Stomach smooth muscle (tissue), 2 donors: ENCODE results near the gene JAG1.

ENCODE experiments used
- H3K27ac ChIP-seq: one replicate; pipeline ENCODE4 v1.7.0; 2013; ENCODE audit warnings: mild to moderate bottlenecking, low read length, inconsistent platforms
- H3K27me3 ChIP-seq, 2 donors: one replicate each; pipeline ENCODE4 v1.7.0; 2013; ENCODE audit warnings: low read length in 2 of 2; ENCODE audit not compliant: insufficient read depth in 2 of 2, control insufficient read depth in 1 of 2
- H3K36me3 ChIP-seq, 2 donors: one replicate each; pipeline ENCODE4 v1.7.0; 2013; ENCODE audit warnings: low read length in 2 of 2; ENCODE audit not compliant: control insufficient read depth in 2 of 2, insufficient read depth in 2 of 2
- H3K4me1 ChIP-seq: one replicate; pipeline ENCODE4 v1.7.0; 2013; ENCODE audit warnings: low read length; ENCODE audit not compliant: control insufficient read depth, insufficient read depth
- H3K4me3 ChIP-seq, 2 donors: one replicate each; pipeline ENCODE4 v1.7.0; 2013; ENCODE audit warnings: low read length in 2 of 2
- H3K9ac ChIP-seq, 2 donors: one replicate each; pipeline ENCODE4 v1.7.0; 2013; ENCODE audit warnings: low read length in 2 of 2, mild to moderate bottlenecking in 1 of 2
- H3K9me3 ChIP-seq, 2 donors: one replicate each; pipeline ENCODE4 v1.7.0; 2013; ENCODE audit warnings: low read length in 2 of 2; ENCODE audit not compliant: control insufficient read depth in 2 of 2
- donor health status: healthy.
- donor health status: Pancreatic carcinoma.

The JAG1 gene

GRCh38 chr20:10609276-10609675 is 64.5 kb downstream of the JAG1 start:
- Histone ChIP-seq H3K4me1 (peaks cover 3% of the 10 kb centered on the region), H3K27ac (peak overlapping the region; percentile 71), H3K9me3 (no peaks in the 10 kb centered on the region), H3K27me3 (no peaks in the 10 kb centered on the region), H3K36me3 (no peaks in the 10 kb centered on the region), H3K4me3 (no peak overlapping the region), H3K9ac (no peak overlapping the region)

- no peak overlapping the region for H3K9ac ChIP-seq
- H3K27ac ChIP-seq = no peak overlapping the region
- H3K4me1 ChIP-seq = peaks cover 9% of the 10 kb centered on the region
- H3K9me3 ChIP-seq = no peaks in the 10 kb centered on the region
- H3K27me3 ChIP-seq = no peaks in the 10 kb centered on the region
- H3K36me3 ChIP-seq = no peaks in the 10 kb centered on the region
- H3K4me3 ChIP-seq = no peak overlapping the region
These were observed 68.1 kb downstream of the JAG1 start for GRCh38 chr20:10605547-10606195.

- H3K4me3 ChIP-seq = no peak overlapping the region
- H3K27me3 ChIP-seq = no peaks in the 10 kb centered on the region
- no peaks in the 10 kb centered on the region for H3K9me3 ChIP-seq
- peaks cover 8% of the 10 kb centered on the region for H3K4me1 ChIP-seq
- no peak overlapping the region for H3K9ac ChIP-seq
- H3K27ac ChIP-seq = no peak overlapping the region
- no peaks in the 10 kb centered on the region for H3K36me3 ChIP-seq
These were observed 68.8 kb downstream of the JAG1 start for GRCh38 chr20:10604865-10605440.

- H3K9me3 ChIP-seq = no peaks in the 10 kb centered on the region
- H3K9ac ChIP-seq = no peak overlapping the region
- no peak overlapping the region for H3K27ac ChIP-seq
- H3K36me3 ChIP-seq = no peaks in the 10 kb centered on the region
- H3K4me3 ChIP-seq = no peak overlapping the region
- H3K4me1 ChIP-seq = peaks cover 8% of the 10 kb centered on the region
- no peaks in the 10 kb centered on the region for H3K27me3 ChIP-seq
These were observed 69.6 kb downstream of the JAG1 start for GRCh38 chr20:10603971-10604864.

- Histone ChIP-seq H3K27ac (no peak overlapping the region), H3K36me3 (peaks cover 0 to 2% of the 10 kb centered on the region in 2 donors), H3K9me3 (no peaks in the 10 kb centered on the region), H3K27me3 (no peaks in the 10 kb centered on the region), H3K4me1 (peaks cover 8% of the 10 kb centered on the region), H3K4me3 (no peak overlapping the region), H3K9ac (no peak overlapping the region)
These were observed 70.4 kb downstream of the JAG1 start for GRCh38 chr20:10603378-10603777.

GRCh38 chr20:10602221-10602871 is 71.5 kb downstream of the JAG1 start:
- Histone ChIP-seq H3K4me1 (peaks cover 8% of the 10 kb centered on the region), H3K36me3 (peaks cover 0 to 2% of the 10 kb centered on the region in 2 donors), H3K9me3 (no peaks in the 10 kb centered on the region), H3K4me3 (no peak overlapping the region), H3K27ac (no peak overlapping the region), H3K27me3 (no peaks in the 10 kb centered on the region), H3K9ac (no peak overlapping the region)

- no peak overlapping the region for H3K4me3 ChIP-seq
- H3K9me3 ChIP-seq = no peaks in the 10 kb centered on the region
- H3K4me1 ChIP-seq = no peaks in the 10 kb centered on the region
- no peaks in the 10 kb centered on the region for H3K27me3 ChIP-seq
- H3K27ac ChIP-seq = no peak overlapping the region
- no peak overlapping the region for H3K9ac ChIP-seq
- peaks cover 0 to 2% of the 10 kb centered on the region in 2 donors for H3K36me3 ChIP-seq
These were observed 76.2 kb downstream of the JAG1 start for GRCh38 chr20:10597637-10598036.

- no peaks in the 10 kb centered on the region for H3K9me3 ChIP-seq
- H3K36me3 ChIP-seq = peaks cover 0 to 2% of the 10 kb centered on the region in 2 donors
- no peak overlapping the region for H3K4me3 ChIP-seq
- H3K9ac ChIP-seq = no peak overlapping the region
- H3K4me1 ChIP-seq = no peaks in the 10 kb centered on the region
- no peaks in the 10 kb centered on the region for H3K27me3 ChIP-seq
- H3K27ac ChIP-seq = no peak overlapping the region
These were observed 77.1 kb downstream of the JAG1 start for GRCh38 chr20:10596710-10597121.

GRCh38 chr20:10595985-10596384 is 77.8 kb downstream of the JAG1 start:
- no peaks in the 10 kb centered on the region for H3K27me3 ChIP-seq
- H3K36me3 ChIP-seq = peaks cover 0 to 2% of the 10 kb centered on the region in 2 donors
- no peak overlapping the region for H3K9ac ChIP-seq
- no peaks in the 10 kb centered on the region for H3K4me1 ChIP-seq
- H3K9me3 ChIP-seq = no peaks in the 10 kb centered on the region
- no peak overlapping the region for H3K27ac ChIP-seq
- no peak overlapping the region for H3K4me3 ChIP-seq

GRCh38 chr20:10595266-10595665 is 78.5 kb downstream of the JAG1 start:
- Histone ChIP-seq H3K4me3 (no peak overlapping the region), H3K27ac (no peak overlapping the region), H3K27me3 (no peaks in the 10 kb centered on the region), H3K36me3 (peaks cover 0 to 2% of the 10 kb centered on the region in 2 donors), H3K4me1 (no peaks in the 10 kb centered on the region), H3K9me3 (no peaks in the 10 kb centered on the region), H3K9ac (no peak overlapping the region)
